HepG2 (cell line): ENCODE measurements around the gene QDPR. TPM values are rescaled to one million over a fixed set of nuclear protein-coding genes. Genes with fewer than 3 reads are reported as not detected.

Experiments used
- CC2D1A ChIP-seq: sonication (generic); formaldehyde crosslinking; IDR thresholded peaks from 2 replicates; pipeline ENCODE4 v1.8.1; 2023; ENCODE audit warnings: mild to moderate bottlenecking, missing genetic modification reagents
- HOXA9 ChIP-seq: sonication (generic); formaldehyde crosslinking; IDR thresholded peaks from 2 replicates; pipeline ENCODE4 v1.8.1; 2022; ENCODE audit warnings: missing genetic modification reagents, mild to moderate bottlenecking, moderate library complexity, borderline replicate concordance
- KLF6 ChIP-seq: IDR thresholded peaks from 2 replicates; pipeline ENCODE4 v1.8.0; 2016; ENCODE audit warnings: missing biosample characterization, missing genetic modification reagents
- NCOA2 ChIP-seq: sonication (generic); formaldehyde crosslinking; IDR thresholded peaks from 2 replicates; pipeline ENCODE4 v1.8.0; 2022; ENCODE audit warnings: inconsistent platforms
- RXRA ChIP-seq: sonication (generic); formaldehyde crosslinking; IDR thresholded peaks from 2 replicates; pipeline ENCODE4 v1.5.1; 2020; ENCODE audit warnings: missing genetic modification reagents
- SALL1 ChIP-seq: sonication (generic); formaldehyde crosslinking; IDR thresholded peaks from 2 replicates; pipeline ENCODE4 v1.8.0; 2022; ENCODE audit warnings: mild to moderate bottlenecking, missing genetic modification reagents
- ZBTB7A ChIP-seq: sonication (generic); formaldehyde crosslinking; IDR thresholded peaks from 2 replicates; pipeline ENCODE4 v1.8.0; 2022; ENCODE audit warnings: mild to moderate bottlenecking, missing genetic modification reagents
- ZIK1 ChIP-seq: sonication (generic); formaldehyde crosslinking; IDR thresholded peaks from 2 replicates; pipeline ENCODE4 v1.5.0; 2020; ENCODE audit warnings: mild to moderate bottlenecking, low read depth, missing genetic modification reagents, borderline replicate concordance
- ZMYM4 ChIP-seq: sonication (generic); formaldehyde crosslinking; IDR thresholded peaks from 2 replicates; pipeline ENCODE4 v1.8.1; 2023; ENCODE audit warnings: mild to moderate bottlenecking, missing genetic modification reagents
- ZNF101 ChIP-seq: sonication (generic); formaldehyde crosslinking; IDR thresholded peaks from 2 replicates; pipeline ENCODE4 v1.4.0; 2020; ENCODE audit warnings: mild to moderate bottlenecking, low read depth, missing genetic modification reagents, borderline replicate concordance
- ZNF629 ChIP-seq: sonication (generic); formaldehyde crosslinking; conservative IDR thresholded peaks from 2 replicates; pipeline ENCODE4 v1.5.0; 2020; ENCODE audit warnings: missing genetic modification reagents
- polyA plus RNA-seq, 8 experiments: library from polyadenylated mRNA; depleted of rRNA in 3 of 8; stranded (reverse) in 7 of 8; unstranded in 1 of 8; fragments of >200 nt; fragmentation: Illumina TruSeq in 4 of 8; extraction: Trizol in 4 of 8; gene quantifications; 2 replicates each; pipeline versions ENCODE4 v1.2.1 to v1.2.3, GENCODE V29; 2011 to 2016; ENCODE audit warnings: low read depth in 4 of 8, missing spikeins in 1 of 8, mixed read lengths in 1 of 8; ENCODE audit not compliant: insufficient read depth in 1 of 8
- total RNA-seq, 5 experiments: library from RNA; depleted of rRNA; stranded (reverse); fragments of >200 nt; fragmentation: Illumina TruSeq; extraction: Trizol; gene quantifications; 2 replicates each; pipeline ENCODE4 v1.2.3, GENCODE V29; 2016; ENCODE audit warnings: low read depth in 1 of 5
- TF ChIP-seq, protein P1 (sequence below): IDR thresholded peaks from 2 replicates; pipeline ENCODE4 v1.6.1; 2016; ENCODE audit warnings: control low read depth
- TF ChIP-seq, protein P2 (sequence below): sonication (generic); formaldehyde crosslinking; IDR thresholded peaks from 2 replicates; pipeline ENCODE4 v1.4.0; 2020; ENCODE audit warnings: missing genetic modification reagents, borderline replicate concordance
- TF ChIP-seq, protein P3 (sequence below): sonication (generic); formaldehyde crosslinking; IDR thresholded peaks from 2 replicates; pipeline ENCODE4 v1.5.1; 2020; ENCODE audit warnings: mild to moderate bottlenecking, missing genetic modification reagents, moderate library complexity
- TF ChIP-seq, protein P4 (sequence below): IDR thresholded peaks from 2 replicates; pipeline ENCODE4 v1.6.1; 2016; ENCODE audit warnings: missing biosample characterization, missing genetic modification reagents, low read depth
- TF ChIP-seq, protein P5 (sequence below): sonication (generic); formaldehyde crosslinking; IDR thresholded peaks from 2 replicates; pipeline ENCODE4 v1.4.0; 2020; ENCODE audit warnings: mild to moderate bottlenecking, missing genetic modification reagents, borderline replicate concordance

The QDPR gene
- total and polyA plus RNA-seq, 2 of the 13 experiments (the other 11 are each of a cell fraction or from before 2014, with no cell fraction given): 9.9 to 95.5 TPM

DNA sequence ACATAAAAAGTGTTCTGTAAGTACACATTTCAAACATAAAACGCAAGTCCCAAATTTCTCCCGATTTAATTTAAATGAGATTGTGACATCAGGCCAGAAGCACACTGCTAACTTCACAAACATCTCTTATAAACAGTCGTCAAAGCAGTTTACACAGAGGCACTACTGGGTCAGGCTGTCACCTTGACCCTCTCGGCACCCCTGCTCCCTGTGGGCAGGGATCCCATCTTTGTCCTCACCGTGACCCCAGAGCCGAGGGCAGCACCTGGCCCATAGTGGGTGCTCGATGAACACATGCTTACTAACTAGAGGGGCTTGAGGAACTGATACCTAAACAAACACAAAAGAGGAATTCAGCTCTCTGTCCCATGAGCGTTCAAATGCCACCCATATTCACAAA lies 22.2 kb downstream of the QDPR start (continued):
- TF ChIP-seq, protein P1, sequence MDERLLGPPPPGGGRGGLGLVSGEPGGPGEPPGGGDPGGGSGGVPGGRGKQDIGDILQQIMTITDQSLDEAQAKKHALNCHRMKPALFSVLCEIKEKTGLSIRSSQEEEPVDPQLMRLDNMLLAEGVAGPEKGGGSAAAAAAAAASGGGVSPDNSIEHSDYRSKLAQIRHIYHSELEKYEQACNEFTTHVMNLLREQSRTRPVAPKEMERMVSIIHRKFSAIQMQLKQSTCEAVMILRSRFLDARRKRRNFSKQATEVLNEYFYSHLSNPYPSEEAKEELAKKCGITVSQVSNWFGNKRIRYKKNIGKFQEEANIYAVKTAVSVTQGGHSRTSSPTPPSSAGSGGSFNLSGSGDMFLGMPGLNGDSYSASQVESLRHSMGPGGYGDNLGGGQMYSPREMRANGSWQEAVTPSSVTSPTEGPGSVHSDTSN (CRISPR knock-in tag): no peak
- TF ChIP-seq ZNF629 (CRISPR knock-in tag) (no peak), ZIK1 (CRISPR knock-in tag) (no peak), NCOA2 (0 out of 2 replicates have a peak, but pooled peaks have one; percentile 13), HOXA9 (CRISPR knock-in tag) (no peak), ZNF101 (no peak), ZBTB7A (CRISPR knock-in tag) (no peak), SALL1 (CRISPR knock-in tag) (0 out of 2 replicates have a peak, but pooled peaks have one; percentile 44), RXRA (CRISPR knock-in tag) (peak; percentile 90), ZMYM4 (CRISPR knock-in tag) (peak; percentile 51), KLF6 (no peak), CC2D1A (CRISPR knock-in tag) (no peak)
- TF ChIP-seq, protein P2, sequence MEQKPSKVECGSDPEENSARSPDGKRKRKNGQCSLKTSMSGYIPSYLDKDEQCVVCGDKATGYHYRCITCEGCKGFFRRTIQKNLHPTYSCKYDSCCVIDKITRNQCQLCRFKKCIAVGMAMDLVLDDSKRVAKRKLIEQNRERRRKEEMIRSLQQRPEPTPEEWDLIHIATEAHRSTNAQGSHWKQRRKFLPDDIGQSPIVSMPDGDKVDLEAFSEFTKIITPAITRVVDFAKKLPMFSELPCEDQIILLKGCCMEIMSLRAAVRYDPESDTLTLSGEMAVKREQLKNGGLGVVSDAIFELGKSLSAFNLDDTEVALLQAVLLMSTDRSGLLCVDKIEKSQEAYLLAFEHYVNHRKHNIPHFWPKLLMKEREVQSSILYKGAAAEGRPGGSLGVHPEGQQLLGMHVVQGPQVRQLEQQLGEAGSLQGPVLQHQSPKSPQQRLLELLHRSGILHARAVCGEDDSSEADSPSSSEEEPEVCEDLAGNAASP (CRISPR knock-in tag): peak; percentile 81; the same call in 1 of the 2 replicates
- TF ChIP-seq, protein P3, sequence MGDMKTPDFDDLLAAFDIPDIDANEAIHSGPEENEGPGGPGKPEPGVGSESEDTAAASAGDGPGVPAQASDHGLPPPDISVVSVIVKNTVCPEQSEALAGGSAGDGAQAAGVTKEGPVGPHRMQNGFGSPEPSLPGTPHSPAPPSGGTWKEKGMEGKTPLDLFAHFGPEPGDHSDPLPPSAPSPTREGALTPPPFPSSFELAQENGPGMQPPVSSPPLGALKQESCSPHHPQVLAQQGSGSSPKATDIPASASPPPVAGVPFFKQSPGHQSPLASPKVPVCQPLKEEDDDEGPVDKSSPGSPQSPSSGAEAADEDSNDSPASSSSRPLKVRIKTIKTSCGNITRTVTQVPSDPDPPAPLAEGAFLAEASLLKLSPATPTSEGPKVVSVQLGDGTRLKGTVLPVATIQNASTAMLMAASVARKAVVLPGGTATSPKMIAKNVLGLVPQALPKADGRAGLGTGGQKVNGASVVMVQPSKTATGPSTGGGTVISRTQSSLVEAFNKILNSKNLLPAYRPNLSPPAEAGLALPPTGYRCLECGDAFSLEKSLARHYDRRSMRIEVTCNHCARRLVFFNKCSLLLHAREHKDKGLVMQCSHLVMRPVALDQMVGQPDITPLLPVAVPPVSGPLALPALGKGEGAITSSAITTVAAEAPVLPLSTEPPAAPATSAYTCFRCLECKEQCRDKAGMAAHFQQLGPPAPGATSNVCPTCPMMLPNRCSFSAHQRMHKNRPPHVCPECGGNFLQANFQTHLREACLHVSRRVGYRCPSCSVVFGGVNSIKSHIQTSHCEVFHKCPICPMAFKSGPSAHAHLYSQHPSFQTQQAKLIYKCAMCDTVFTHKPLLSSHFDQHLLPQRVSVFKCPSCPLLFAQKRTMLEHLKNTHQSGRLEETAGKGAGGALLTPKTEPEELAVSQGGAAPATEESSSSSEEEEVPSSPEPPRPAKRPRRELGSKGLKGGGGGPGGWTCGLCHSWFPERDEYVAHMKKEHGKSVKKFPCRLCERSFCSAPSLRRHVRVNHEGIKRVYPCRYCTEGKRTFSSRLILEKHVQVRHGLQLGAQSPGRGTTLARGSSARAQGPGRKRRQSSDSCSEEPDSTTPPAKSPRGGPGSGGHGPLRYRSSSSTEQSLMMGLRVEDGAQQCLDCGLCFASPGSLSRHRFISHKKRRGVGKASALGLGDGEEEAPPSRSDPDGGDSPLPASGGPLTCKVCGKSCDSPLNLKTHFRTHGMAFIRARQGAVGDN: peak; percentile 33; the same call in 1 of the 2 replicates
- TF ChIP-seq, protein P4, sequence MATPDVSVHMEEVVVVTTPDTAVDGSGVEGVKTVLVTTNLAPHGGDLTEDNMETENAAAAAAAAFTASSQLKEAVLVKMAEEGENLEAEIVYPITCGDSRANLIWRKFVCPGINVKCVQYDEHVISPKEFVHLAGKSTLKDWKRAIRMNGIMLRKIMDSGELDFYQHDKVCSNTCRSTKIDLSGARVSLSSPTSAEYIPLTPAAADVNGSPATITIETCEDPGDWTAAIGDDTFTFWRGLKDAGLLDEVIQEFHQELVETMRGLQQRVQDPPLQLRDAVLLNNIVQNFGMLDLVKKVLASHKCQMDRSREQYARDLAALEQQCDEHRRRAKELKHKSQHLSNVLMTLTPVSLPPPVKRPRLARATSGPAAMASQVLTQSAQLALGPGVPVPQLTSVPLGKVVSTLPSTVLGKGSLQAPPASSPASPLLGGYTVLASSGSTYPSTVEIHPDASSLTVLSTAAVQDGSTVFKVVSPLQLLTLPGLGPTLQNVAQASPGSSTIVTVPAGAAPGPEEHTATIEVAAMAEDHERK: no peak
- TF ChIP-seq, protein P5, sequence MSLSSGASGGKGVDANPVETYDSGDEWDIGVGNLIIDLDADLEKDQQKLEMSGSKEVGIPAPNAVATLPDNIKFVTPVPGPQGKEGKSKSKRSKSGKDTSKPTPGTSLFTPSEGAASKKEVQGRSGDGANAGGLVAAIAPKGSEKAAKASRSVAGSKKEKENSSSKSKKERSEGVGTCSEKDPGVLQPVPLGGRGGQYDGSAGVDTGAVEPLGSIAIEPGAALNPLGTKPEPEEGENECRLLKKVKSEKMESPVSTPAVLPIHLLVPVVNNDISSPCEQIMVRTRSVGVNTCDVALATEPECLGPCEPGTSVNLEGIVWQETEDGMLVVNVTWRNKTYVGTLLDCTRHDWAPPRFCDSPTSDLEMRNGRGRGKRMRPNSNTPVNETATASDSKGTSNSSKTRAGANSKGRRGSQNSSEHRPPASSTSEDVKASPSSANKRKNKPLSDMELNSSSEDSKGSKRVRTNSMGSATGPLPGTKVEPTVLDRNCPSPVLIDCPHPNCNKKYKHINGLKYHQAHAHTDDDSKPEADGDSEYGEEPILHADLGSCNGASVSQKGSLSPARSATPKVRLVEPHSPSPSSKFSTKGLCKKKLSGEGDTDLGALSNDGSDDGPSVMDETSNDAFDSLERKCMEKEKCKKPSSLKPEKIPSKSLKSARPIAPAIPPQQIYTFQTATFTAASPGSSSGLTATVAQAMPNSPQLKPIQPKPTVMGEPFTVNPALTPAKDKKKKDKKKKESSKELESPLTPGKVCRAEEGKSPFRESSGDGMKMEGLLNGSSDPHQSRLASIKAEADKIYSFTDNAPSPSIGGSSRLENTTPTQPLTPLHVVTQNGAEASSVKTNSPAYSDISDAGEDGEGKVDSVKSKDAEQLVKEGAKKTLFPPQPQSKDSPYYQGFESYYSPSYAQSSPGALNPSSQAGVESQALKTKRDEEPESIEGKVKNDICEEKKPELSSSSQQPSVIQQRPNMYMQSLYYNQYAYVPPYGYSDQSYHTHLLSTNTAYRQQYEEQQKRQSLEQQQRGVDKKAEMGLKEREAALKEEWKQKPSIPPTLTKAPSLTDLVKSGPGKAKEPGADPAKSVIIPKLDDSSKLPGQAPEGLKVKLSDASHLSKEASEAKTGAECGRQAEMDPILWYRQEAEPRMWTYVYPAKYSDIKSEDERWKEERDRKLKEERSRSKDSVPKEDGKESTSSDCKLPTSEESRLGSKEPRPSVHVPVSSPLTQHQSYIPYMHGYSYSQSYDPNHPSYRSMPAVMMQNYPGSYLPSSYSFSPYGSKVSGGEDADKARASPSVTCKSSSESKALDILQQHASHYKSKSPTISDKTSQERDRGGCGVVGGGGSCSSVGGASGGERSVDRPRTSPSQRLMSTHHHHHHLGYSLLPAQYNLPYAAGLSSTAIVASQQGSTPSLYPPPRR (CRISPR knock-in tag): peak; percentile 16; the same call in 1 of the 2 replicates
